ENCODE results near the gene DPM2. TPM values are rescaled to one million over a fixed set of nuclear protein-coding genes. Genes with fewer than 3 reads are reported as not detected.

The DPM2 gene
- total RNA-seq, 1 experiment from 2014 or later: 56.1 TPM

- Mint-ChIP-seq H3K9me3 (peaks cover 4% of the 10 kb centered on the region; the same call in 1 of the 2 replicates), H3K27ac (no peak overlapping the region), H3K27me3 (ENCODE audit: low read depth) (no peaks in the 10 kb centered on the region), H3K36me3 (no peaks in the 10 kb centered on the region), H3K4me1 (peaks cover 50% of the 10 kb centered on the region), H3K4me3 (no peak overlapping the region)
- DNase-seq (ENCODE audit: low spot score) (no peak), ATAC-seq (no peak)
- TF ChIP-seq, protein P1, sequence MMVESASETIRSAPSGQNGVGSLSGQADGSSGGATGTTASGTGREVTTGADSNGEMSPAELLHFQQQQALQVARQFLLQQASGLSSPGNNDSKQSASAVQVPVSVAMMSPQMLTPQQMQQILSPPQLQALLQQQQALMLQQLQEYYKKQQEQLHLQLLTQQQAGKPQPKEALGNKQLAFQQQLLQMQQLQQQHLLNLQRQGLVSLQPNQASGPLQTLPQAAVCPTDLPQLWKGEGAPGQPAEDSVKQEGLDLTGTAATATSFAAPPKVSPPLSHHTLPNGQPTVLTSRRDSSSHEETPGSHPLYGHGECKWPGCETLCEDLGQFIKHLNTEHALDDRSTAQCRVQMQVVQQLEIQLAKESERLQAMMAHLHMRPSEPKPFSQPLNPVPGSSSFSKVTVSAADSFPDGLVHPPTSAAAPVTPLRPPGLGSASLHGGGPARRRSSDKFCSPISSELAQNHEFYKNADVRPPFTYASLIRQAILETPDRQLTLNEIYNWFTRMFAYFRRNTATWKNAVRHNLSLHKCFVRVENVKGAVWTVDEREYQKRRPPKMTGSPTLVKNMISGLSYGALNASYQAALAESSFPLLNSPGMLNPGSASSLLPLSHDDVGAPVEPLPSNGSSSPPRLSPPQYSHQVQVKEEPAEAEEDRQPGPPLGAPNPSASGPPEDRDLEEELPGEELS (CRISPR knock-in tag; IDR thresholded peaks at IDR 0.05): no peak
- no peak for TF ChIP-seq NFYB (CRISPR knock-in tag; conservative IDR thresholded peaks at IDR 0.05; ENCODE audit: low read depth)
- TF ChIP-seq PREB (CRISPR knock-in tag; IDR thresholded peaks at IDR 0.05; ENCODE audit: borderline replicate concordance): no peak
- TF ChIP-seq GABPB1 (CRISPR knock-in tag; IDR thresholded peaks at IDR 0.05): no peak
- TF ChIP-seq AR (CRISPR knock-in tag; IDR thresholded peaks at IDR 0.05): no peak
- TF ChIP-seq TCF7 (CRISPR knock-in tag; IDR thresholded peaks at IDR 0.05; ENCODE audit: low read depth): no peak
- TF ChIP-seq MYBL2 (CRISPR knock-in tag; IDR thresholded peaks at IDR 0.05): no peak
- no peak for TF ChIP-seq ZNF138 (CRISPR knock-in tag; conservative IDR thresholded peaks at IDR 0.05)
- no peak for TF ChIP-seq ETV6 (CRISPR knock-in tag; IDR thresholded peaks at IDR 0.05)
- TF ChIP-seq, protein P2, sequence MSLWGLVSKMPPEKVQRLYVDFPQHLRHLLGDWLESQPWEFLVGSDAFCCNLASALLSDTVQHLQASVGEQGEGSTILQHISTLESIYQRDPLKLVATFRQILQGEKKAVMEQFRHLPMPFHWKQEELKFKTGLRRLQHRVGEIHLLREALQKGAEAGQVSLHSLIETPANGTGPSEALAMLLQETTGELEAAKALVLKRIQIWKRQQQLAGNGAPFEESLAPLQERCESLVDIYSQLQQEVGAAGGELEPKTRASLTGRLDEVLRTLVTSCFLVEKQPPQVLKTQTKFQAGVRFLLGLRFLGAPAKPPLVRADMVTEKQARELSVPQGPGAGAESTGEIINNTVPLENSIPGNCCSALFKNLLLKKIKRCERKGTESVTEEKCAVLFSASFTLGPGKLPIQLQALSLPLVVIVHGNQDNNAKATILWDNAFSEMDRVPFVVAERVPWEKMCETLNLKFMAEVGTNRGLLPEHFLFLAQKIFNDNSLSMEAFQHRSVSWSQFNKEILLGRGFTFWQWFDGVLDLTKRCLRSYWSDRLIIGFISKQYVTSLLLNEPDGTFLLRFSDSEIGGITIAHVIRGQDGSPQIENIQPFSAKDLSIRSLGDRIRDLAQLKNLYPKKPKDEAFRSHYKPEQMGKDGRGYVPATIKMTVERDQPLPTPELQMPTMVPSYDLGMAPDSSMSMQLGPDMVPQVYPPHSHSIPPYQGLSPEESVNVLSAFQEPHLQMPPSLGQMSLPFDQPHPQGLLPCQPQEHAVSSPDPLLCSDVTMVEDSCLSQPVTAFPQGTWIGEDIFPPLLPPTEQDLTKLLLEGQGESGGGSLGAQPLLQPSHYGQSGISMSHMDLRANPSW (CRISPR knock-in tag; conservative IDR thresholded peaks at IDR 0.05; ENCODE audit: low read depth): no peak
- POLR2A ChIA-PET: no interaction called here
- CTCF ChIA-PET: no interaction called here
Measured at GRCh38 chr9:127959398-127959797, 21.7 kb upstream of the DPM2 start.

DNA sequence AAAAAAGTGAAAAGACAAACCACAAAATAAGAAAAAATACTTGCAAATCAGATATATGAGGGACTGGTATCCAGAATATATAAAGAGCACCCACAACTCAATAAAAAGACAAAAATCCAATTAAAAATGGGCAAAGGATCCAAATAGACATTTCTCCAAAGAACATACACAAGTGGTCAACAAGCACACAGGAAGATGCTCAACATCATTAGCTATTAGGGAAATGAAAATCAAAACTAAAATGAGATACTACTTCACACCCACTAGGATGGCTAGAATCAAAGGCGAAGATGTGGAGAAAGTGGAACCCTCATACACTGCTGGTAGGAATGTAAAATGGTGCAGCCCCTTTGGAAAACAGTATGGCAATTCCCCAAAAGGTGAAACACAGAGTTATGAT, 21.1 kb upstream of the DPM2 start:
- H3K9me3 Mint-ChIP-seq: peaks cover 4% of the 10 kb centered on the region; the same call in 1 of the 2 replicates
- CTCF ChIA-PET: interaction anchor here (5.5 kb wide), 1 partner anchor 16 kb away, joined by 121 read pairs; no protein-coding TSS in a partner anchor
- DNase-seq (ENCODE audit: low spot score) (no peak), ATAC-seq (no peak)
- POLR2A ChIA-PET: no interaction called here
- no peaks in the 10 kb centered on the region for H3K36me3 Mint-ChIP-seq
- H3K4me3 Mint-ChIP-seq: no peak overlapping the region
- H3K4me1 Mint-ChIP-seq: peaks cover 49% of the 10 kb centered on the region
- no peaks in the 10 kb centered on the region for H3K27me3 Mint-ChIP-seq (ENCODE audit: low read depth)
- no peak overlapping the region for H3K27ac Mint-ChIP-seq
- TF ChIP-seq FOXP1 (CRISPR knock-in tag; IDR thresholded peaks at IDR 0.05; ENCODE audit: borderline replicate concordance): no peak
- no peak for TF ChIP-seq KAT7 (CRISPR knock-in tag; IDR thresholded peaks at IDR 0.05; ENCODE audit: borderline replicate concordance)
- no peak for TF ChIP-seq GRHL2 (CRISPR knock-in tag; IDR thresholded peaks at IDR 0.05; ENCODE audit: insufficient replicate concordance, severe bottlenecking)
- no peak for TF ChIP-seq ZNF532 (CRISPR knock-in tag; IDR thresholded peaks at IDR 0.05; ENCODE audit: borderline replicate concordance)
- TF ChIP-seq JAZF1 (CRISPR knock-in tag; IDR thresholded peaks at IDR 0.05): no peak
- TF ChIP-seq EMX1 (CRISPR knock-in tag; IDR thresholded peaks at IDR 0.05): no peak
- no peak for TF ChIP-seq MYBL2 (CRISPR knock-in tag; IDR thresholded peaks at IDR 0.05)
- no peak for TF ChIP-seq ZBTB21 (CRISPR knock-in tag; IDR thresholded peaks at IDR 0.05; ENCODE audit: borderline replicate concordance)
- TF ChIP-seq GTF2I (CRISPR knock-in tag; conservative IDR thresholded peaks at IDR 0.05): no peak
- TF ChIP-seq ZNF138 (CRISPR knock-in tag; conservative IDR thresholded peaks at IDR 0.05): no peak
- no peak for TF ChIP-seq NFATC4 (CRISPR knock-in tag; IDR thresholded peaks at IDR 0.05)
- TF ChIP-seq FOXJ3 (CRISPR knock-in tag; IDR thresholded peaks at IDR 0.05; ENCODE audit: borderline replicate concordance): no peak
- no peak for TF ChIP-seq JUN (CRISPR knock-in tag; IDR thresholded peaks at IDR 0.05)
- TF ChIP-seq ZNF232 (CRISPR knock-in tag; IDR thresholded peaks at IDR 0.05): no peak
- TF ChIP-seq SOX15 (CRISPR knock-in tag; IDR thresholded peaks at IDR 0.05): no peak
